Measurements from ENCODE around the gene C1QTNF1. TPM values are rescaled to one million over a fixed set of nuclear protein-coding genes. Genes with fewer than 3 reads are reported as not detected.

Gene C1QTNF1
- total and polyA plus RNA-seq, 9 of the 15 experiments (the other 6 are each of a cell fraction or from before 2014, with no cell fraction given) = 0.09 TPM; not detected in 8

DNA sequence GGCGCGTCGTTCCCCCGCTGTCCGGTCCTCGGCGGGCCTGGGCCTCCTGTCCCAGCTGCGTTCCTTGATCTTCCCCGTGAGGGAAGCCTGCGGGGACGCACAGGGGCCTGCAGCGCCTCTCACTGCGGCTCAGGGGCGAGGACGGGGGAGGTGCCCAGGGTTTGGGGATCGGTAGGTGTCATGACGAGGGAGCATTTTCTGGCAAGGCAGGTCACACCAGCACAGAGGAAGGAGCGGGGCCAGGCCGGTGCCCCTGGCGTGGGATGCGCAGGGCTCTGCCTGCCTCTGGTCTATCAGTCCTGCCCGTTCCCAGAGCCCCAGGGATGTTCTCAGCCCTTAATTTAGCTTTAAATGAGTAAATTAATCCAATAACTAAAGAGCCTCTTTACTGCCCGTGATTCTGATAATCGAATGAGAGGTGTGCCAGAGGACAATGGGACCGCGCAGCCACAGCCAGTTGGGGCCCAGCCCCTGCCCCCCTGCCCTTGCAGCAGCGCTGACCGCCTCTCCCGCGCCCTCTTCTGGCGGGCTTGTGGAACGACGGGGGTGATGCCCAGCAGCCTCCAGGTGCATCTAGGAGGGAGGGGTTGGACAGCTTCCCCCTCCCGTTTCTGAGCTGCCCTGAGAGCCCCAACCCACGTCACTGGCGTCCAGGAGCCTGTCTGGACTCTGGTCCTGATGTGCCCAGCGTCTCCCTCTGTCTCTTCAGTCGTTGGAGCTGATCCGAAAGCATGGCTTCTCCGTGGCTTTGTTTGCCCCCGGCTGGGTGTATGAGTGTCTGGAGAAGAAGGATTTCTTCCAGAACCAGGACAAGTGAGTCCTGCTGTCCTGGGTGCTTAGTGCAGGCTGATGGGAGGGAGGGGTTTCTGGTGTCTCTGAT, 58.6 kb downstream of the C1QTNF1 start (continued):
- TF ChIP-seq, protein P1, sequence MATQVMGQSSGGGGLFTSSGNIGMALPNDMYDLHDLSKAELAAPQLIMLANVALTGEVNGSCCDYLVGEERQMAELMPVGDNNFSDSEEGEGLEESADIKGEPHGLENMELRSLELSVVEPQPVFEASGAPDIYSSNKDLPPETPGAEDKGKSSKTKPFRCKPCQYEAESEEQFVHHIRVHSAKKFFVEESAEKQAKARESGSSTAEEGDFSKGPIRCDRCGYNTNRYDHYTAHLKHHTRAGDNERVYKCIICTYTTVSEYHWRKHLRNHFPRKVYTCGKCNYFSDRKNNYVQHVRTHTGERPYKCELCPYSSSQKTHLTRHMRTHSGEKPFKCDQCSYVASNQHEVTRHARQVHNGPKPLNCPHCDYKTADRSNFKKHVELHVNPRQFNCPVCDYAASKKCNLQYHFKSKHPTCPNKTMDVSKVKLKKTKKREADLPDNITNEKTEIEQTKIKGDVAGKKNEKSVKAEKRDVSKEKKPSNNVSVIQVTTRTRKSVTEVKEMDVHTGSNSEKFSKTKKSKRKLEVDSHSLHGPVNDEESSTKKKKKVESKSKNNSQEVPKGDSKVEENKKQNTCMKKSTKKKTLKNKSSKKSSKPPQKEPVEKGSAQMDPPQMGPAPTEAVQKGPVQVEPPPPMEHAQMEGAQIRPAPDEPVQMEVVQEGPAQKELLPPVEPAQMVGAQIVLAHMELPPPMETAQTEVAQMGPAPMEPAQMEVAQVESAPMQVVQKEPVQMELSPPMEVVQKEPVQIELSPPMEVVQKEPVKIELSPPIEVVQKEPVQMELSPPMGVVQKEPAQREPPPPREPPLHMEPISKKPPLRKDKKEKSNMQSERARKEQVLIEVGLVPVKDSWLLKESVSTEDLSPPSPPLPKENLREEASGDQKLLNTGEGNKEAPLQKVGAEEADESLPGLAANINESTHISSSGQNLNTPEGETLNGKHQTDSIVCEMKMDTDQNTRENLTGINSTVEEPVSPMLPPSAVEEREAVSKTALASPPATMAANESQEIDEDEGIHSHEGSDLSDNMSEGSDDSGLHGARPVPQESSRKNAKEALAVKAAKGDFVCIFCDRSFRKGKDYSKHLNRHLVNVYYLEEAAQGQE (IDR thresholded peaks at IDR 0.05; ENCODE audit: borderline replicate concordance) = peak; percentile 74
- TF ChIP-seq, protein P1 (CRISPR knock-in tag; IDR thresholded peaks at IDR 0.05; ENCODE audit: low read depth) = no peak
- TF ChIP-seq ZFP1 (CRISPR knock-in tag; IDR thresholded peaks at IDR 0.05) = no peak
- 0 out of 2 replicates have a peak, but pooled peaks have one; percentile 11 for TF ChIP-seq TFAP4 (CRISPR knock-in tag; IDR thresholded peaks at IDR 0.05; ENCODE audit: borderline replicate concordance)
- no peak for TF ChIP-seq SRSF3 (IDR thresholded peaks at IDR 0.05; ENCODE audit: insufficient read depth, low read length)
- TF ChIP-seq ZNF431 (CRISPR knock-in tag; IDR thresholded peaks at IDR 0.05) = no peak
- TF ChIP-seq MAZ (CRISPR knock-in tag; conservative IDR thresholded peaks at IDR 0.05 in 1 of 2, IDR thresholded peaks at IDR 0.05 in 1 of 2) = peak in 1 of 2 experiments; percentile 65; a peak in 2 of 4 replicates
- no peak for TF ChIP-seq FOXJ2 (tag; IDR thresholded peaks at IDR 0.05)
- TF ChIP-seq, protein P2, sequence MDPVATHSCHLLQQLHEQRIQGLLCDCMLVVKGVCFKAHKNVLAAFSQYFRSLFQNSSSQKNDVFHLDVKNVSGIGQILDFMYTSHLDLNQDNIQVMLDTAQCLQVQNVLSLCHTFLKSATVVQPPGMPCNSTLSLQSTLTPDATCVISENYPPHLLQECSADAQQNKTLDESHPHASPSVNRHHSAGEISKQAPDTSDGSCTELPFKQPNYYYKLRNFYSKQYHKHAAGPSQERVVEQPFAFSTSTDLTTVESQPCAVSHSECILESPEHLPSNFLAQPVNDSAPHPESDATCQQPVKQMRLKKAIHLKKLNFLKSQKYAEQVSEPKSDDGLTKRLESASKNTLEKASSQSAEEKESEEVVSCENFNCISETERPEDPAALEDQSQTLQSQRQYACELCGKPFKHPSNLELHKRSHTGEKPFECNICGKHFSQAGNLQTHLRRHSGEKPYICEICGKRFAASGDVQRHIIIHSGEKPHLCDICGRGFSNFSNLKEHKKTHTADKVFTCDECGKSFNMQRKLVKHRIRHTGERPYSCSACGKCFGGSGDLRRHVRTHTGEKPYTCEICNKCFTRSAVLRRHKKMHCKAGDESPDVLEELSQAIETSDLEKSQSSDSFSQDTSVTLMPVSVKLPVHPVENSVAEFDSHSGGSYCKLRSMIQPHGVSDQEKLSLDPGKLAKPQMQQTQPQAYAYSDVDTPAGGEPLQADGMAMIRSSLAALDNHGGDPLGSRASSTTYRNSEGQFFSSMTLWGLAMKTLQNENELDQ (CRISPR knock-in tag; IDR thresholded peaks at IDR 0.05; ENCODE audit: borderline replicate concordance) = no peak
- no peak for TF ChIP-seq ZNF764 (CRISPR knock-in tag; IDR thresholded peaks at IDR 0.05; ENCODE audit: low read depth)
- TF ChIP-seq POLR2G (IDR thresholded peaks at IDR 0.05; ENCODE audit: low read depth, low read length) = peak; percentile 20; the same call in 1 of the 2 replicates
- no peak for TF ChIP-seq HEY1 (CRISPR knock-in tag; IDR thresholded peaks at IDR 0.05; ENCODE audit: borderline replicate concordance)
- TF ChIP-seq XRCC5 (IDR thresholded peaks at IDR 0.05; ENCODE audit: low read depth, low read length) = peak; percentile 66
- no peak for TF ChIP-seq MXD1 (CRISPR knock-in tag; IDR thresholded peaks at IDR 0.05; ENCODE audit: borderline replicate concordance, poor library complexity, severe bottlenecking)

Data from K562 (cell line).